Peyer's patch (tissue), 4 donors: ENCODE data around the gene GDI2. TPM values are rescaled to one million over a fixed set of nuclear protein-coding genes. Genes with fewer than 3 reads are reported as not detected.

Experiments used
- DNase-seq, 3 donors: peaks; one replicate each; pipeline ENCODE4 v3.0.0-alpha.2; 2017 to 2019
- H3K27ac ChIP-seq, 4 donors: fragments of 200-600 bp; sonication (generic); one replicate each; pipeline ENCODE4 v1.5.1; 2016 to 2019
- H3K27me3 ChIP-seq, 2 donors: fragments of 200-600 bp; sonication (generic); one replicate each; pipeline ENCODE4 v1.5.1; 2019
- H3K36me3 ChIP-seq, 3 donors: fragments of 200-600 bp; sonication (generic); one replicate each; pipeline ENCODE4 v1.5.1; 2016 to 2019
- H3K4me1 ChIP-seq, 4 donors: fragments of 200-600 bp; sonication (generic); one replicate each; pipeline ENCODE4 v1.5.1; 2016 to 2019
- H3K4me3 ChIP-seq, 4 donors: fragments of 200-600 bp; sonication (generic); 1 replicate in 3 of 4; 2 replicates in 1 of 4; pipeline ENCODE4 v1.5.1; 2016 to 2019; ENCODE audit warnings: mild to moderate bottlenecking in 1 of 4
- H3K9me3 ChIP-seq, 4 donors: fragments of 200-600 bp; sonication (generic); one replicate each; pipeline ENCODE4 v1.5.1; 2016 to 2019; ENCODE audit warnings: mild to moderate bottlenecking in 1 of 4
- POLR2A ChIP-seq, 2 donors: fragments of 450-650 bp; IDR thresholded peaks; one replicate each; pipeline ENCODE4 v1.5.1; 2017; ENCODE audit warnings: antibody characterized with exemption in 2 of 2, mild to moderate bottlenecking in 2 of 2, moderate library complexity in 2 of 2
- total RNA-seq, 4 donors: library from RNA; depleted of rRNA; stranded (reverse); fragments of >200 nt; gene quantifications; one replicate each; pipeline ENCODE4 v1.1.0, GENCODE V29; 2016
- TF ChIP-seq, protein P1 (sequence below), 6 experiments: fragments of 450-650 bp in 4 of 6; fragments of 200-600 bp in 2 of 6; sonication (generic) in 1 of 6; IDR thresholded peaks; one replicate each; pipeline ENCODE4 v1.5.1; 2017 to 2019; ENCODE audit warnings: antibody characterized with exemption in 6 of 6, mild to moderate bottlenecking in 3 of 6, moderate library complexity in 1 of 6

Gene GDI2
- total RNA-seq, 4 donors from 2014 or later: 182 to 326 (median 260) TPM

DNA sequence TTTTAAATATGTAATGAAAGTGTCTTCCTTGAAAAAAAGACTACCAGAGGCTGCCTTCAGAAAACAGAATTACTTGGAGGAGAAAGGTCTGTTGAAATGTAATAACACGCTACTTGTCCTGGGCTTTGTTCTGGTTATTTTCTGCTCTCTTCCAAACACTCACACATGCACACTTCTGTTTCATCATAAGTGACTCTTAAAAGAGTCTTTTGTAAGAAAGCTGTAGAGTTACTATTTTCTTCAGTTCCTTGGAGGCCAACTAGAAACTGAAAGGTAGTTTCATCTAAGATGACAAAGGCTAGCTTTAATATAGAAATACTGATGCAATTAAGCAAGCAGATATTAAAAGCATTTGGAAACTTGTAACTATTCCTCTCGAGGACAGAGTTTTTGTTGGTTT lies 89.5 kb downstream of the GDI2 start:
- Histone ChIP-seq H3K4me1 (no peaks in the 10 kb centered on the region), H3K9me3 (no peaks in the 10 kb centered on the region), H3K36me3 (peaks cover 0 to 53% (median 0%) of the 10 kb centered on the region in 3 donors), H3K27me3 (no peaks in the 10 kb centered on the region), H3K4me3 (no peak overlapping the region), H3K27ac (no peak overlapping the region)
- TF ChIP-seq, protein P1, sequence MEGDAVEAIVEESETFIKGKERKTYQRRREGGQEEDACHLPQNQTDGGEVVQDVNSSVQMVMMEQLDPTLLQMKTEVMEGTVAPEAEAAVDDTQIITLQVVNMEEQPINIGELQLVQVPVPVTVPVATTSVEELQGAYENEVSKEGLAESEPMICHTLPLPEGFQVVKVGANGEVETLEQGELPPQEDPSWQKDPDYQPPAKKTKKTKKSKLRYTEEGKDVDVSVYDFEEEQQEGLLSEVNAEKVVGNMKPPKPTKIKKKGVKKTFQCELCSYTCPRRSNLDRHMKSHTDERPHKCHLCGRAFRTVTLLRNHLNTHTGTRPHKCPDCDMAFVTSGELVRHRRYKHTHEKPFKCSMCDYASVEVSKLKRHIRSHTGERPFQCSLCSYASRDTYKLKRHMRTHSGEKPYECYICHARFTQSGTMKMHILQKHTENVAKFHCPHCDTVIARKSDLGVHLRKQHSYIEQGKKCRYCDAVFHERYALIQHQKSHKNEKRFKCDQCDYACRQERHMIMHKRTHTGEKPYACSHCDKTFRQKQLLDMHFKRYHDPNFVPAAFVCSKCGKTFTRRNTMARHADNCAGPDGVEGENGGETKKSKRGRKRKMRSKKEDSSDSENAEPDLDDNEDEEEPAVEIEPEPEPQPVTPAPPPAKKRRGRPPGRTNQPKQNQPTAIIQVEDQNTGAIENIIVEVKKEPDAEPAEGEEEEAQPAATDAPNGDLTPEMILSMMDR (IDR thresholded peaks at IDR 0.05): no peak
- TF ChIP-seq POLR2A (IDR thresholded peaks at IDR 0.05): no peak
- no peak for DNase-seq

DNA sequence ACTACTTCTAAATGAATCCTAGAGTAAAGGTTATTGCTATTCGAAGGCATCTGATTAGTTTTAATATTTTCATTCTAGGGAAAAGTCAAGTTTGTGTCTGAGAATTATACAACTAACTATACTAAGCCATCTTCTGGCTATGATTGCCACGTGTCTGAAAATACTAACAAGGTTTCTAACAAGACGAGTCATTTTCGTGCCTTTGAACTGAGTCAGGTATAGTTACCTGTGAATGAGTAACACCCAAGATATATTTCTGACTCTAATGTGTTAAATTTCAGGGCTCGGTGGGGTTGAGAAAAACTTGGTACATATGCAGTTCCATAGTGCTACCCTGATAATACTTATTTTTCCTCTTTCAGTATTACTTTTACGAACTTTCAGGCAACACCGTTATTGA lies 93.1 kb downstream of the GDI2 start:
- TF ChIP-seq, protein P1 (IDR thresholded peaks at IDR 0.05): no peak
- TF ChIP-seq POLR2A (IDR thresholded peaks at IDR 0.05): no peak
- Histone ChIP-seq H3K4me3 (no peak overlapping the region), H3K4me1 (no peaks in the 10 kb centered on the region), H3K27ac (no peak overlapping the region), H3K9me3 (no peaks in the 10 kb centered on the region), H3K27me3 (no peaks in the 10 kb centered on the region), H3K36me3 (peaks cover 0 to 28% (median 0%) of the 10 kb centered on the region in 3 donors)
- no peak for DNase-seq

DNA sequence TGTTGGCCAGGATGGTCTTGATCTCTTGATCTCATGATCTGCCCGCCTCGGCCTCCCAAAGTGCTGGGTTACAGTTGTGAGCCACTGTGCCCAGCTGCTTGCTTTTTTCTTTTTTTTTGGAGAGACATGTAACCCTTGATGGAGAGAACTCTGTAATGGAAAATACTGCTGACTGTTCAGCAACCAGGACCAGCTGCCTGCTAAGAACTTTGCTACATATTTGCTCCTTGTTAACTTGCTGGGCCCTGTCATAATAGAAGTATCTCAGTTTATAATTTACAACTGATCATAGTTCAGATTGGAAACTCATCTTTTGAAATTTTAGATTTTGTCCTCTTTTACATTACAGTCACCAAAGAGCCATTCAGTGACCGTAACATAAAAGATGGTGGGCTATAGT lies 93.7 kb downstream of the GDI2 start:
- no peak for DNase-seq
- no peak overlapping the region for H3K27ac ChIP-seq
- H3K4me3 ChIP-seq: no peak overlapping the region
- H3K4me1 ChIP-seq: no peaks in the 10 kb centered on the region
- TF ChIP-seq POLR2A (IDR thresholded peaks at IDR 0.05): no peak
- TF ChIP-seq, protein P1 (IDR thresholded peaks at IDR 0.05): no peak
- no peaks in the 10 kb centered on the region for H3K9me3 ChIP-seq
- peaks cover 0 to 23% (median 0%) of the 10 kb centered on the region in 3 donors for H3K36me3 ChIP-seq
- no peaks in the 10 kb centered on the region for H3K27me3 ChIP-seq

Other genes with a start within 250 kb of the GDI2 start
- gene ASB13, start 146.8 kb downstream of the GDI2 start, total RNA-seq: 10 to 100 TPM; 28.1 to 80.9 (median 61.2) TPM
- gene TASOR2, start 128.6 kb downstream of the GDI2 start, total RNA-seq: 100 to 1,000 TPM in 1 of 4 donors, 10 to 100 TPM in 3; 52.8 to 160 (median 80.7) TPM
- gene ANKRD16, start 76.5 kb upstream of the GDI2 start, total RNA-seq: 10 to 100 TPM in 3 of 4 donors, 1 to 10 TPM in 1; 5.3 to 15.3 (median 11.9) TPM
- 100 to 1,000 TPM; 101 to 169 (median 138) TPM for gene FBH1, start 76.8 kb upstream of the GDI2 start, total RNA-seq
- 10 to 100 TPM; 19.4 to 38.0 (median 34.9) TPM for gene IL15RA, start 164.1 kb upstream of the GDI2 start, total RNA-seq
- gene IL2RA, start 248.9 kb upstream of the GDI2 start, total RNA-seq: 10 to 100 TPM in 1 of 4 donors, 1 to 10 TPM in 2, under 1 TPM in 1; 0.70 to 16.5 (median 1.9) TPM